ENCODE results near the gene GALNTL6.

Gene GALNTL6

DNA sequence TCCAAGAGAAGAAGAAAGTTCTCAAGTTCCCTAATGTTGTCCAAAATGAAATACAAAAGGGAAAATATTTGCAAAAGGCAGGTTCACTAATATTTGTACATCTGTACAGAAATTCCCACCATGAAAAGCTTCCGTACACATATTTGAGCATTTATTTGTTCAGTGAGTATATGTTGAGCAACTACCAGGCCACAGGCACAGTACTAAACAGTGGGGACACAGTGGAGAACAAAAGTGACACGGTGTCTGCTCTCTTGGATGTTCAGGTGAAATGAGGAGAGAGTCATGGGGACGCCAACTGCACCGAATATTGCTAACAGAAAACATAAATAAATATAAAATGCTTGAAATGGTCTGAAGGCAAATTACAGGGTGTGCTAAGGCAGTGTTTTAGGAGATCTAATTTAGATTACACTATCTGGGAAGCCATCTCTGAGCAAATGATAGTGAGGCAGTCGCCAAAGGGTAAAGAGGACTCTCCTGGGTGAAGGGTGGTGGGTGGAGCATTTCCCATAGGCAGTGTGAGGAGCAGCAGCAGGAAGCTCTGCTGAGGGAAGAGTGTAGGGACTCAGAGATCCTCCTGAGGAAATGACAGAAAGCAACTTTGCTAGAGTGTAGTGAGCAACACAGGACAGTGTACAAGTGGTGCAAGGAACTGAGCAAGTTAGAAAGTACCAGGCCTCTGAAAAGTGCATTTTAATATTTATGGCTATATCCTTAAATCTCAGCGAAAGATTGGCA lies 375.2 kb downstream of the GALNTL6 start:
- TF ChIP-seq CTCF (IDR thresholded peaks at IDR 0.05; ENCODE audit: insufficient read depth, low read length, poor library complexity, severe bottlenecking), result no peak
- no peak for DNase-seq (ENCODE audit: extremely low read depth, insufficient read length)
- H3K4me3 ChIP-seq (replicated peaks; ENCODE audit: low read depth, low read length), result no peak overlapping the region
- H3K27me3 ChIP-seq (replicated peaks; ENCODE audit: control insufficient read depth, insufficient read depth, low read length), result no peaks in the 10 kb centered on the region
- H3K36me3 ChIP-seq (ENCODE audit: control insufficient read depth, insufficient read depth, low read length), result no peaks in the 10 kb centered on the region

DNA sequence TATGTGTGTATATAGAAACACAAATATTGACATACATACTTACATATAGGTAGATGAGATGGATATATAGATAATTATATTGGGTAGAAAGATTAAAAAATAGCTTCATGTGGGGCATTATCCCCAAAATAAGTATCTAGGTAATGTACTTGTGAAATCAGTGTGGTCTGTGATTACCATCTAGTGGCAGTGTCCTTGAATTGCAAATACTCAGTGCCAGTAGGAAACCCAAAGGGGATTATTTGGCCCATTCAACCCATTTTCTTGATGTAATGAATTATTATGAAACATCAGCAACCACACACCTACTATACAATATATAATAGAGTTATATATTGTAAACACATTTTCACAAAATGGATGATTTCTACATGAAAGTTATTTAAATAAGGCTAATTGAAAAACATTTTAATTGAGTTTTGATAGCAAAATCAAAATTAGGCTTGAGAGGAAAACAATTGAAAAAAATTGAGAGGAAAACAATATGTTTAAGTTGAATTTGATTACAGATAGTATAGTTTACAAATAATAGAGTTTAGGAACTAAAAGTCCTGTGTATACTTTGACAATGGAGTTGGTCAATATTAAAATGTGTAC lies 389.4 kb downstream of the GALNTL6 start:
- peak; percentile 60 for TF ChIP-seq CTCF (IDR thresholded peaks at IDR 0.05; ENCODE audit: insufficient read depth, low read length, poor library complexity, severe bottlenecking)
- peak; percentile 2 for DNase-seq (ENCODE audit: extremely low read depth, insufficient read length)
- Histone ChIP-seq H3K4me3 (replicated peaks; ENCODE audit: low read depth, low read length) (no peak overlapping the region), H3K27me3 (replicated peaks; ENCODE audit: control insufficient read depth, insufficient read depth, low read length) (no peaks in the 10 kb centered on the region), H3K36me3 (ENCODE audit: control insufficient read depth, insufficient read depth, low read length) (no peaks in the 10 kb centered on the region)

DNA sequence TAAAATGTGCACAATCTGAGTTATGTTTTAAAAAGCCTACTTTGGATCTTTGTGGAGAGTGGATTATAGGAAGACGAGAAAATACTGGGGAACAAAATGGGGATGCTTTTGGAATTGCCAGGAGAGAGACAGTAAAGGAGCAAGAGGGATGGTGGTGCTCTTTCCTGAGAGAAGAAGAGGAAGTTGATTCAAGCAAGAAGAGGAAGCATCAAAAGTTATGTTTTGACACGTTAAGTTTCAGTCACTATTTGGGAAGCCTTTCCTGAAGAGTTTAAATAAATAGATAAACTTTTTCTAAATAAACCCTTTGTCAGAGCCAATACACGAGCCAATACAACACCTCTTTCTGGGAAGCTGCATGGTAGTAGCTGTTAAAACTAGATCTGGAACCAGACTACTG lies 394.1 kb downstream of the GALNTL6 start:
- Histone ChIP-seq H3K27me3 (replicated peaks; ENCODE audit: control insufficient read depth, insufficient read depth, low read length) (no peaks in the 10 kb centered on the region), H3K36me3 (ENCODE audit: control insufficient read depth, insufficient read depth, low read length) (no peaks in the 10 kb centered on the region), H3K4me3 (replicated peaks; ENCODE audit: low read depth, low read length) (no peak overlapping the region)
- DNase-seq (ENCODE audit: extremely low read depth, insufficient read length), result no peak
- no peak for TF ChIP-seq CTCF (IDR thresholded peaks at IDR 0.05; ENCODE audit: insufficient read depth, low read length, poor library complexity, severe bottlenecking)

- no peaks in the 10 kb centered on the region for H3K36me3 ChIP-seq (ENCODE audit: control insufficient read depth, insufficient read depth, low read length)
- no peaks in the 10 kb centered on the region for H3K27me3 ChIP-seq (replicated peaks; ENCODE audit: control insufficient read depth, insufficient read depth, low read length)
- no peak for TF ChIP-seq CTCF (IDR thresholded peaks at IDR 0.05; ENCODE audit: insufficient read depth, low read length, poor library complexity, severe bottlenecking)
- DNase-seq (ENCODE audit: extremely low read depth, insufficient read length), result no peak
- H3K4me3 ChIP-seq (replicated peaks; ENCODE audit: low read depth, low read length), result no peak overlapping the region
These were observed 394.7 kb downstream of the GALNTL6 start for GRCh38 chr4:172207886-172208285.

- no peaks in the 10 kb centered on the region for H3K27me3 ChIP-seq (replicated peaks; ENCODE audit: control insufficient read depth, insufficient read depth, low read length)
- no peak for DNase-seq (ENCODE audit: extremely low read depth, insufficient read length)
- TF ChIP-seq CTCF (IDR thresholded peaks at IDR 0.05; ENCODE audit: insufficient read depth, low read length, poor library complexity, severe bottlenecking), result no peak
These were observed 407.5 kb downstream of the GALNTL6 start for GRCh38 chr4:172220679-172221078.

More at GRCh38 chr4:172220679-172221078, 407.5 kb downstream of the GALNTL6 start:
- Histone ChIP-seq H3K36me3 (ENCODE audit: control insufficient read depth, insufficient read depth, low read length) (no peaks in the 10 kb centered on the region), H3K4me3 (replicated peaks; ENCODE audit: low read depth, low read length) (no peak overlapping the region)
